IMR-90 (cell line): ENCODE results near the gene PAM. TPM values are rescaled to one million over a fixed set of nuclear protein-coding genes. Genes with fewer than 3 reads are reported as not detected.

Source experiments
- ATAC-seq: fragments of 200-7000 bp; cut with Tn5 transposase; 2 replicates; pipeline ENCODE4 v1.9.1; 2020; ENCODE audit warnings: low read depth, mild to moderate bottlenecking, moderate library complexity
- BruUV-seq: library from RNA; stranded (reverse); fragments of 400-500 nt; replicated peaks from 2 replicates; lab custom pipeline; 2021; lab: Mats Ljungman, UMichigan
- CTCF ChIA-PET: fragments of 300-600 bp; formaldehyde crosslinking; extraction: SDS; loops from one replicate; lab custom pipeline; 2021; ENCODE audit warnings: antibody characterized with exemption; lab: Yijun Ruan, JAX
- POLR2A ChIA-PET: fragments of 300-600 bp; sonication (Branson Sonifier 250); formaldehyde crosslinking; loops from one replicate; lab custom pipeline; 2022; ENCODE audit warnings: antibody characterized with exemption; ENCODE audit not compliant: unreplicated experiment; lab: Charles Lee
- DNase-seq: peaks from one replicate; pipeline ENCODE4 v3.0.0; 2013
- H2AFZ ChIP-seq: replicated peaks from 2 replicates; pipeline ENCODE3; 2013; ENCODE audit warnings: low read length, mild to moderate bottlenecking; ENCODE audit not compliant: poor library complexity
- H2AK5ac ChIP-seq: 2 replicates; pipeline ENCODE4 v1.6.1; 2013; ENCODE audit warnings: low read depth, low read length, inconsistent platforms
- H2AK9ac ChIP-seq: replicated peaks from 2 replicates; pipeline ENCODE3; 2013; ENCODE audit warnings: mild to moderate bottlenecking, low read depth, low read length, moderate library complexity; ENCODE audit not compliant: poor library complexity
- H2BK120ac ChIP-seq: 2 replicates; pipeline ENCODE4 v1.6.1; 2013; ENCODE audit warnings: low read depth, low read length, inconsistent platforms
- H2BK15ac ChIP-seq: 3 replicates; pipeline ENCODE4 v1.6.1; 2013; ENCODE audit warnings: low read depth, low read length, inconsistent platforms
- H2BK20ac ChIP-seq: 2 replicates; pipeline ENCODE4 v1.6.1; 2013; ENCODE audit warnings: low read depth, mild to moderate bottlenecking, inconsistent platforms, low read length, moderate library complexity
- H2BK5ac ChIP-seq: 2 replicates; pipeline ENCODE4 v1.6.1; 2013; ENCODE audit warnings: mild to moderate bottlenecking, low read depth, low read length, inconsistent platforms; ENCODE audit not compliant: poor library complexity, severe bottlenecking
- H3K14ac ChIP-seq: replicated peaks from 2 replicates; pipeline ENCODE4 v1.6.1; 2013; ENCODE audit warnings: low read depth, low read length, inconsistent platforms
- H3K18ac ChIP-seq: 2 replicates; pipeline ENCODE4 v1.6.1; 2013; ENCODE audit warnings: low read depth, low read length, control low read depth
- H3K23ac ChIP-seq: 2 replicates; pipeline ENCODE4 v1.6.1; 2013; ENCODE audit warnings: low read depth, low read length, inconsistent platforms
- H3K27ac ChIP-seq: 2 replicates; pipeline ENCODE4 v1.5.1; 2013; ENCODE audit warnings: mild to moderate bottlenecking, control low read depth, low read length; ENCODE audit not compliant: insufficient read depth
- H3K27me3 ChIP-seq: 2 replicates; pipeline ENCODE4 v1.6.1; 2013; ENCODE audit warnings: low read length; ENCODE audit not compliant: control insufficient read depth, insufficient read depth
- H3K36me3 ChIP-seq: 2 replicates; pipeline ENCODE4 v1.6.1; 2013; ENCODE audit warnings: low read length, mixed read lengths; ENCODE audit not compliant: control insufficient read depth, insufficient read depth
- H3K4ac ChIP-seq: 2 replicates; pipeline ENCODE4 v1.6.1; 2013; ENCODE audit warnings: low read depth, low read length, inconsistent platforms
- H3K4me1 ChIP-seq: 2 replicates; pipeline ENCODE4 v1.6.1; 2013; ENCODE audit warnings: low read length, mixed read lengths; ENCODE audit not compliant: control insufficient read depth, insufficient read depth
- H3K4me2 ChIP-seq: 2 replicates; pipeline ENCODE4 v1.6.1; 2013; ENCODE audit warnings: low read depth, mild to moderate bottlenecking, control low read depth, low read length, moderate library complexity
- H3K4me3 ChIP-seq: 2 replicates; pipeline ENCODE4 v1.5.1; 2013; ENCODE audit warnings: low read depth, mild to moderate bottlenecking, control low read depth, low read length, moderate library complexity; ENCODE audit not compliant: insufficient read depth
- H3K56ac ChIP-seq: 2 replicates; pipeline ENCODE4 v1.6.1; 2013; ENCODE audit warnings: low read length, inconsistent platforms; ENCODE audit not compliant: insufficient read depth; ENCODE audit errors: extremely low read depth
- H3K79me1 ChIP-seq, 2 experiments: 2 replicates each; pipeline ENCODE4 v1.6.1; 2013; ENCODE audit warnings: low read length in 2 of 2, inconsistent platforms in 1 of 2, low read depth in 1 of 2
- H3K9ac ChIP-seq: 2 replicates; pipeline ENCODE4 v1.6.1; 2013; ENCODE audit warnings: low read depth, low read length, control low read depth
- H3K9me1 ChIP-seq: 2 replicates; pipeline ENCODE4 v1.6.1; 2013; ENCODE audit warnings: low read length, inconsistent platforms; ENCODE audit not compliant: insufficient read depth
- H3K9me3 ChIP-seq: 2 replicates; pipeline ENCODE4 v1.6.1; 2013; ENCODE audit warnings: low read length; ENCODE audit not compliant: control insufficient read depth, insufficient read depth
- H4K20me1 ChIP-seq: 2 replicates; pipeline ENCODE4 v1.6.1; 2013; ENCODE audit warnings: low read length, inconsistent platforms; ENCODE audit not compliant: insufficient read depth
- H4K5ac ChIP-seq: 2 replicates; pipeline ENCODE4 v1.6.1; 2013; ENCODE audit warnings: mild to moderate bottlenecking, low read depth, low read length, control low read depth
- H4K8ac ChIP-seq, 2 experiments: 2 replicates each; pipeline ENCODE4 v1.6.1; 2013; ENCODE audit warnings: low read depth in 2 of 2, low read length in 2 of 2, control low read depth in 1 of 2, inconsistent platforms in 1 of 2
- H4K91ac ChIP-seq: 2 replicates; pipeline ENCODE4 v1.6.1; 2013; ENCODE audit warnings: low read depth, low read length, inconsistent platforms; ENCODE audit not compliant: insufficient read depth
- BHLHE40 ChIP-seq: fragments of 150-350 bp; IDR thresholded peaks from 2 replicates; pipeline ENCODE4 v1.6.1; 2016; ENCODE audit warnings: mild to moderate bottlenecking, low read depth, low read length
- CEBPB ChIP-seq: IDR thresholded peaks from 2 replicates; pipeline ENCODE4 v1.6.1; 2012; ENCODE audit warnings: low read depth, low read length, improper control_type of control experiment
- CHD1 ChIP-seq: IDR thresholded peaks from 2 replicates; pipeline ENCODE4 v1.6.1; 2012; ENCODE audit warnings: low read depth, low read length, improper control_type of control experiment
- POLR2A ChIP-seq: IDR thresholded peaks from 2 replicates; pipeline ENCODE4 v1.6.1; 2012; ENCODE audit warnings: mild to moderate bottlenecking, low read depth, low read length
- USF2 ChIP-seq: fragments of 150-350 bp; IDR thresholded peaks from 2 replicates; pipeline ENCODE4 v1.6.1; 2017; ENCODE audit warnings: mild to moderate bottlenecking, antibody characterized with exemption, low read length, low read depth
- WGBS, 2 experiments: methylation state at CpG; one replicate each; pipeline versions ENCODE4 v1.1.5 to v1.1.7; 2013; ENCODE audit warnings: missing lambda C conversion rate in 2 of 2; ENCODE audit not compliant: insufficient read length in 1 of 2; ENCODE audit errors: extremely low coverage in 2 of 2; 5-methylcytosine and 5-hydroxymethylcytosine counted together
- dilution Hi-C: fragments of 300-500 bp; cut with HindIII; formaldehyde crosslinking; loops from one replicate; pipeline ENCODE4 v1.14.3; 2018; ENCODE audit warnings: low sequenced_read_pairs; ENCODE audit not compliant: unreplicated experiment
- in situ Hi-C: fragments of 300-500 bp; cut with MboI; formaldehyde crosslinking; loops from 3 replicates; pipeline ENCODE4 v1.14.3; 2019; ENCODE audit warnings: low sequenced_read_pairs, inconsistent platforms, mixed read lengths
- intact Hi-C: fragments of 100-400 bp; cut with micrococcal nuclease; formaldehyde crosslinking; loops from 2 replicates; pipeline ENCODE4 v1.10.0; 2022
- polyA plus RNA-seq, 3 experiments: library from polyadenylated mRNA; depleted of rRNA; stranded (reverse); fragments of >200 nt; gene quantifications; 2 replicates each; pipeline ENCODE4 v1.2.3, GENCODE V29; 2012; ENCODE audit warnings: low replicate concordance in 1 of 3
- total RNA-seq: library from RNA; depleted of rRNA; stranded (reverse); fragments of >200 nt; gene quantifications from 2 replicates; pipeline ENCODE4 v1.2.3, GENCODE V29; 2012

PAM gene
- total and polyA plus RNA-seq, 2 of the 4 experiments (the other 2 are of a cell fraction), result 115 to 179 TPM

- in situ Hi-C loops (no loop called here), intact Hi-C loops (no loop called here), dilution Hi-C loops (no loop called here)
- Histone ChIP-seq H2BK15ac (no peak overlapping the region), H3K9ac (no peak overlapping the region), H3K4me1 (no peaks in the 10 kb centered on the region), H4K8ac (no peak overlapping the region), H3K27ac (no peak overlapping the region), H2AK5ac (no peak overlapping the region), H3K18ac (no peak overlapping the region), H3K56ac (no peak overlapping the region), H2BK120ac (no peak overlapping the region), H2AK9ac (no peak overlapping the region), H4K20me1 (peaks cover 8% of the 10 kb centered on the region; the same call in 1 of the 2 replicates), H3K79me1 (peaks cover 12 to 24% of the 10 kb centered on the region in 2 experiments), H3K9me1 (0 out of 2 replicates have a peak, but pooled peaks cover 3% of the 10 kb centered on the region), H2BK5ac (no peak overlapping the region), H3K4me2 (no peak overlapping the region), H3K27me3 (no peaks in the 10 kb centered on the region), H2BK20ac (no peak overlapping the region), H3K23ac (no peak overlapping the region), H3K36me3 (no peaks in the 10 kb centered on the region), H2AFZ (no peak overlapping the region), H3K4me3 (no peak overlapping the region), H3K4ac (no peak overlapping the region), H4K5ac (no peak overlapping the region), H4K91ac (no peak overlapping the region), H3K14ac (no peak overlapping the region), H3K9me3 (no peaks in the 10 kb centered on the region)
- ChIA-PET POLR2A (no interaction called here), CTCF (no interaction called here)
- no peak for TF ChIP-seq CEBPB
- TF ChIP-seq USF2, result no peak
- no peak for TF ChIP-seq BHLHE40
- no peak for TF ChIP-seq POLR2A
- TF ChIP-seq CHD1, result no peak
- ATAC-seq, result no peak
- no CpG with 5 or more reads among the region's 2 CpGs for WGBS, 2 experiments
- DNase-seq, result no peak
- no TSS peak for BruUV-seq
Measured at GRCh38 chr5:102835717-102836116, 80.6 kb downstream of the PAM start.
